Mononuclear cell (primary cell): Measurements from ENCODE around the gene TMEM196. TPM values are rescaled to one million over a fixed set of nuclear protein-coding genes. Genes with fewer than 3 reads are reported as not detected.

Experiments used
- H3K27me3 ChIP-seq: 2 replicates; pipeline ENCODE4 v1.6.0; 2011; ENCODE audit warnings: low read length, control low read depth; ENCODE audit not compliant: insufficient read depth
- H3K4me1 ChIP-seq: 2 replicates; pipeline ENCODE4 v1.5.1; 2011; ENCODE audit warnings: mild to moderate bottlenecking, low read length, control low read depth; ENCODE audit not compliant: insufficient read depth
- H3K4me3 ChIP-seq: 2 replicates; pipeline ENCODE4 v1.5.1; 2011; ENCODE audit warnings: mild to moderate bottlenecking, low read length, moderate library complexity
- H3K9me3 ChIP-seq: 2 replicates; pipeline ENCODE4 v1.5.1; 2011; ENCODE audit warnings: low read depth, mild to moderate bottlenecking, control low read depth, low read length
- total RNA-seq: library from RNA; depleted of rRNA; stranded (reverse); fragments of >200 nt; gene quantifications from one replicate; pipeline ENCODE4 v1.2.3, GENCODE V29; 2012

Gene TMEM196
- total RNA-seq, 1 donor = not detected

- no peaks in the 10 kb centered on the region for H3K9me3 ChIP-seq
- H3K4me3 ChIP-seq = no peak overlapping the region
- no peaks in the 10 kb centered on the region for H3K27me3 ChIP-seq
- H3K4me1 ChIP-seq = no peaks in the 10 kb centered on the region
These were observed 91.8 kb downstream of the TMEM196 start for GRCh38 chr7:19681596-19681995.

GRCh38 chr7:19677180-19677579 is 96.2 kb downstream of the TMEM196 start:
- Histone ChIP-seq H3K4me1 (no peaks in the 10 kb centered on the region), H3K4me3 (no peak overlapping the region), H3K9me3 (no peaks in the 10 kb centered on the region), H3K27me3 (no peaks in the 10 kb centered on the region)

- no peak overlapping the region for H3K4me3 ChIP-seq
- H3K4me1 ChIP-seq = no peaks in the 10 kb centered on the region
- H3K9me3 ChIP-seq = no peaks in the 10 kb centered on the region
- no peaks in the 10 kb centered on the region for H3K27me3 ChIP-seq
These were observed 97.6 kb downstream of the TMEM196 start for GRCh38 chr7:19675816-19676215.

GRCh38 chr7:19674266-19674960 is 99.0 kb downstream of the TMEM196 start:
- Histone ChIP-seq H3K27me3 (no peaks in the 10 kb centered on the region), H3K4me1 (no peaks in the 10 kb centered on the region), H3K4me3 (no peak overlapping the region), H3K9me3 (no peaks in the 10 kb centered on the region)

- Histone ChIP-seq H3K27me3 (no peaks in the 10 kb centered on the region), H3K9me3 (no peaks in the 10 kb centered on the region), H3K4me1 (no peaks in the 10 kb centered on the region), H3K4me3 (no peak overlapping the region)
These were observed 102.6 kb downstream of the TMEM196 start for GRCh38 chr7:19670806-19671205.

Other genes with a start within 250 kb of the TMEM196 start
- gene POLR1F, start 64.6 kb downstream of the TMEM196 start, total RNA-seq = 27.6 TPM